ENCODE results near the gene PLCB4. TPM values are rescaled to one million over a fixed set of nuclear protein-coding genes. Genes with fewer than 3 reads are reported as not detected.

The PLCB4 gene
- total RNA-seq, 1 donor from 2014 or later, result 20.6 TPM

DNA sequence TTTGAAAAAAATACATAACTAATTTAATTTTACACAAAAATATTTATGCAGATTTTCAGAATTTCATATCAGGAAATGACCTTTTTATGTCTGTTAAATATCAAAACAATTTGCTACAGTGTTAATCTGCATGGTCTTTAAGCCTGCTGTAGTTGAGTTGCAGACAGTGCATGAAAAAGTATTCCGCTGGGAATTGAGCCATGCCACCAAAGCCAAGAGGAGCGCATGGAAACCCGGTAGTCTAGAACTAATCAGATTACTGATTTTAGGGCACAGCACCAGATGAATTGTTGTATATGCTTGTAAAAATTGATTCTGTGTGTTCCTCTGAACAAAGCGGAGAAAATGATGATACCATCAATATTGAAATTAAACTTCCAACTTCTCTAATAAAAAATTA lies 411.2 kb downstream of the PLCB4 start:
- Histone ChIP-seq H3K9ac (no peak overlapping the region), H3K79me2 (ENCODE audit: low read depth) (no peaks in the 10 kb centered on the region), H3K4me2 (no peak overlapping the region), H3K4me1 (no peaks in the 10 kb centered on the region), H2AFZ (replicated peaks) (no peak overlapping the region), H3K4me3 (no peak overlapping the region), H3K27ac (no peak overlapping the region), H3F3A (ENCODE audit: low read depth) (no peaks in the 10 kb centered on the region), H3K27me3 (no peaks in the 10 kb centered on the region), H4K20me1 (ENCODE audit: low read depth) (no peaks in the 10 kb centered on the region), H3K36me3 (no peaks in the 10 kb centered on the region), H3K9me3 (ENCODE audit: low read depth) (no peaks in the 10 kb centered on the region)
- no peaks in the 10 kb centered on the region for H3K27me3 Mint-ChIP-seq (ENCODE audit: insufficient read depth, low read depth)
- H3K36me3 Mint-ChIP-seq, result no peaks in the 10 kb centered on the region
- H3K4me1 Mint-ChIP-seq, result peaks cover 9% of the 10 kb centered on the region
- DNase-seq (ENCODE audit: low spot score), result no peak
- H3K4me3 Mint-ChIP-seq, result no peak overlapping the region
- H3K27ac Mint-ChIP-seq, result no peak overlapping the region
- TF ChIP-seq CTCF (IDR thresholded peaks at IDR 0.05), result no peak
- no peak for TF ChIP-seq EZH2phosphoT487 (IDR thresholded peaks at IDR 0.05)
- no peak for TF ChIP-seq EZH2 (IDR thresholded peaks at IDR 0.05)
- no peaks in the 10 kb centered on the region for H3K9me3 Mint-ChIP-seq

GRCh38 chr20:9482180-9482579 lies 413.3 kb downstream of the PLCB4 start:
- no peaks in the 10 kb centered on the region for H3K27me3 Mint-ChIP-seq (ENCODE audit: insufficient read depth, low read depth)
- no peaks in the 10 kb centered on the region for H3K9me3 Mint-ChIP-seq

DNA sequence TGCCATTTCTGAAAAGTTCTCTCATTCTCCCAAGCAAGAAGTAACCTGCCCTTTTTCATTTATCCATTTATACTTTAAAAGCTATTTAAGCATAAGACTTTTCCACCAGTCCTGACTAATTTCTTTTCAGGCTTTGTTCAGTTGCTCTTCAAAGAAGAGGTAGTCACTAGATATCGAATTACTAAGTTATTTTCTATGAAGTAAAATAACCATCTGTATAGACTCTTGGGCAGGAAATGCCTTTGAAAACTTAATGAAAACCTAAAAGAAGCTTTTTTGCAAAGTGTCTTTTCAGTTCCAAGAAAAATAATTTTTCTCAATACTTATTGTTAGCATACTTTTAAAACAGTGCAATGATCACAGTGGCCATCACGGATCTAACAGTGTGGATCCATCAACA lies 414.2 kb downstream of the PLCB4 start:
- TF ChIP-seq CTCF (IDR thresholded peaks at IDR 0.05) (no peak), EZH2 (IDR thresholded peaks at IDR 0.05) (no peak), EZH2phosphoT487 (IDR thresholded peaks at IDR 0.05) (no peak)
- DNase-seq (ENCODE audit: low spot score), result no peak
- no peaks in the 10 kb centered on the region for H3K27me3 Mint-ChIP-seq (ENCODE audit: insufficient read depth, low read depth)
- no peaks in the 10 kb centered on the region for H3K27me3 ChIP-seq
- peaks cover 7% of the 10 kb centered on the region for H3K4me1 Mint-ChIP-seq
- H3F3A ChIP-seq (ENCODE audit: low read depth), result no peaks in the 10 kb centered on the region
- no peak overlapping the region for H3K27ac Mint-ChIP-seq
- no peak overlapping the region for H3K4me2 ChIP-seq
- H3K4me3 Mint-ChIP-seq, result no peak overlapping the region
- H3K9ac ChIP-seq, result no peak overlapping the region
- H2AFZ ChIP-seq (replicated peaks), result no peak overlapping the region
- no peaks in the 10 kb centered on the region for H4K20me1 ChIP-seq (ENCODE audit: low read depth)
- no peaks in the 10 kb centered on the region for H3K9me3 ChIP-seq (ENCODE audit: low read depth)
- H3K4me1 ChIP-seq, result peaks cover 6% of the 10 kb centered on the region
- H3K36me3 Mint-ChIP-seq, result no peaks in the 10 kb centered on the region
- H3K79me2 ChIP-seq (ENCODE audit: low read depth), result no peaks in the 10 kb centered on the region
- H3K4me3 ChIP-seq, result no peak overlapping the region
- no peaks in the 10 kb centered on the region for H3K9me3 Mint-ChIP-seq
- H3K27ac ChIP-seq, result no peak overlapping the region
- H3K36me3 ChIP-seq, result no peaks in the 10 kb centered on the region

More at GRCh38 chr20:9482180-9482579, 413.3 kb downstream of the PLCB4 start:
- Mint-ChIP-seq H3K4me1 (peaks cover 7% of the 10 kb centered on the region), H3K27ac (no peak overlapping the region), H3K4me3 (no peak overlapping the region), H3K36me3 (no peaks in the 10 kb centered on the region)
- H3F3A ChIP-seq (ENCODE audit: low read depth), result no peaks in the 10 kb centered on the region
- no peak overlapping the region for H3K4me2 ChIP-seq
- no peak for DNase-seq (ENCODE audit: low spot score)
- H2AFZ ChIP-seq (replicated peaks), result no peak overlapping the region
- H3K79me2 ChIP-seq (ENCODE audit: low read depth), result no peaks in the 10 kb centered on the region
- H3K9me3 ChIP-seq (ENCODE audit: low read depth), result no peaks in the 10 kb centered on the region
- no peak for TF ChIP-seq EZH2phosphoT487 (IDR thresholded peaks at IDR 0.05)
- no peak for TF ChIP-seq EZH2 (IDR thresholded peaks at IDR 0.05)
- no peak for TF ChIP-seq CTCF (IDR thresholded peaks at IDR 0.05)
- no peaks in the 10 kb centered on the region for H3K27me3 ChIP-seq
- H3K27ac ChIP-seq, result no peak overlapping the region
- H3K4me3 ChIP-seq, result no peak overlapping the region
- H3K36me3 ChIP-seq, result no peaks in the 10 kb centered on the region
- no peak overlapping the region for H3K9ac ChIP-seq
- H4K20me1 ChIP-seq (ENCODE audit: low read depth), result no peaks in the 10 kb centered on the region
- peaks cover 6% of the 10 kb centered on the region for H3K4me1 ChIP-seq
